ENCODE results near the gene TFDP1. TPM values are rescaled to one million over a fixed set of nuclear protein-coding genes. Genes with fewer than 3 reads are reported as not detected.

TFDP1 gene
- total RNA-seq, 4 donors from 2014 or later = 10.3 to 101 (median 52.3) TPM

DNA sequence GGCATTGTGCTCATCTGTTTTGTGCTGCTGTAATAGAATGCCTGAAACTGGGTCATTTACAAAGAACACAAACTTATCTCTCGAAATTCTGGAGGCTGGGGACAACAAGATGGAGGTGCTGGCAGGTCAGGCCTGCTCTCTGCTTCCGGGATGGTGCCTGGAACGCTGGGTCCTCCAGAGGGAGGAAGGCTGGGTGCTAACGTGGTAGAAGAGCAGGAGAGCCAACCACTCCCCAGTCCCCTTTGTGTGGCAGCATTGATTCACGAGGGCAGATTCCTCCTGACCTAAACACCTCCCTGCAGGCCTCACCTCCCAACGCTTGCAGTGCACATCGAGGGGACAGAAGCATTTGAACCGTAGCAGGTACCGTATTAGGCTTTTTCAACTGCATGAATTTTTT is 34.1 kb upstream of the TFDP1 start:
- peaks cover 0 to 16% of the 10 kb centered on the region in 2 donors for H3K4me1 ChIP-seq
- DNase-seq = peak in 1 of 2 donors; percentile 2
- no peak overlapping the region for H3K4me3 ChIP-seq
- TF ChIP-seq, protein P1, sequence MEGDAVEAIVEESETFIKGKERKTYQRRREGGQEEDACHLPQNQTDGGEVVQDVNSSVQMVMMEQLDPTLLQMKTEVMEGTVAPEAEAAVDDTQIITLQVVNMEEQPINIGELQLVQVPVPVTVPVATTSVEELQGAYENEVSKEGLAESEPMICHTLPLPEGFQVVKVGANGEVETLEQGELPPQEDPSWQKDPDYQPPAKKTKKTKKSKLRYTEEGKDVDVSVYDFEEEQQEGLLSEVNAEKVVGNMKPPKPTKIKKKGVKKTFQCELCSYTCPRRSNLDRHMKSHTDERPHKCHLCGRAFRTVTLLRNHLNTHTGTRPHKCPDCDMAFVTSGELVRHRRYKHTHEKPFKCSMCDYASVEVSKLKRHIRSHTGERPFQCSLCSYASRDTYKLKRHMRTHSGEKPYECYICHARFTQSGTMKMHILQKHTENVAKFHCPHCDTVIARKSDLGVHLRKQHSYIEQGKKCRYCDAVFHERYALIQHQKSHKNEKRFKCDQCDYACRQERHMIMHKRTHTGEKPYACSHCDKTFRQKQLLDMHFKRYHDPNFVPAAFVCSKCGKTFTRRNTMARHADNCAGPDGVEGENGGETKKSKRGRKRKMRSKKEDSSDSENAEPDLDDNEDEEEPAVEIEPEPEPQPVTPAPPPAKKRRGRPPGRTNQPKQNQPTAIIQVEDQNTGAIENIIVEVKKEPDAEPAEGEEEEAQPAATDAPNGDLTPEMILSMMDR (IDR thresholded peaks at IDR 0.05) = no peak
- TF ChIP-seq POLR2A (IDR thresholded peaks at IDR 0.05) = no peak
- intact Hi-C loops (cut with DNase I; ENCODE audit: low total_unique reads) = no loop called here
- H3K9me3 ChIP-seq = no peaks in the 10 kb centered on the region
- no peaks in the 10 kb centered on the region for H3K27me3 ChIP-seq
- no peaks in the 10 kb centered on the region for H3K36me3 ChIP-seq
- no peak overlapping the region for H3K27ac ChIP-seq

DNA sequence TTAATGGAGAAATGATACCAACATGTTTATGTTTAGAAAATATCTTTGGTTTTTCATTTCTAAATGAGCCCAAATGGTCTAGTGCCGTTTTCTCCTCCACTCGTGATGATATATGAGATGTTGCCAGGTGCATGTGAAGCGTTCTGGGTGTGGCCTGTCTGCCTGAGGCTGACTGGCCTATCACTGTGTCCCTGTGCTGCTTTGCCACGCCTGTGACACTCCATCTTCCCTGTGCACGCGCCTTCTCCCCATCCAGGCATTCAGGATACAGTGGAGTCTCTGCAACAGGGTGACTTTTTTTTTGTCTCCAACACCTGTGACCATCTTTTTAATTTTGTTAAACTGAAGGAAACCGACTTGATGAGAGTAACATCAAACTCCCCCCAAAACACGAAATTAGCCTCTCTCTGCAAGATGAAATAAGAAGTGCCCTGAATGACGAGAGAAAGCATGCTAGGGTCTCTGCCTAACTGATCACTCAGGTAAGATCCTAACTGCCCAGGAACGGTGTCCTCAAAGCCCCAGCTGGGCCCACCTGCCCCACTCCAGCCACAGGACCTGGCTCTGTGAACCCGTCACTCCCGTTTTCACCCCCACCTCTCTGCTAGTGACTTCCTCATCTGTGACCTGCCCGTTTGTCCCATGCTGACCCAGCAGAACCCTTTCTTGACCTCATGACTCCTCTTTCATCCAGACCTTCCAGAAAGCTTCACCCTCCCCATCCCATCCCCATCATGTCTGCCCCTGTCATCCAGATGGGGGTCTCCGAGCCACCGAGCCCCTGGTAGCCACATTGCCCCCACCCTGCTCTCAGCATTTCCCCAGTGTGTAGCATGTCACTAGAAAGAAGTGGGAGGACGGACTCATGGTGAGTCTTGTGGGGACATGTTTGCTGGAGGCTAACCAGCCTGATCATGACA is 33.2 kb upstream of the TFDP1 start:
- H3K4me1 ChIP-seq = peaks cover 0 to 7% of the 10 kb centered on the region in 2 donors
- no peak overlapping the region for H3K4me3 ChIP-seq
- H3K9me3 ChIP-seq = no peaks in the 10 kb centered on the region
- peak in 1 of 2 donors; percentile 3 for DNase-seq
- TF ChIP-seq, protein P1 (IDR thresholded peaks at IDR 0.05) = no peak
- no peak for TF ChIP-seq POLR2A (IDR thresholded peaks at IDR 0.05)
- intact Hi-C loops (cut with DNase I; ENCODE audit: low total_unique reads) = no loop called here
- no peak overlapping the region for H3K27ac ChIP-seq
- H3K27me3 ChIP-seq = no peaks in the 10 kb centered on the region
- no peaks in the 10 kb centered on the region for H3K36me3 ChIP-seq

DNA sequence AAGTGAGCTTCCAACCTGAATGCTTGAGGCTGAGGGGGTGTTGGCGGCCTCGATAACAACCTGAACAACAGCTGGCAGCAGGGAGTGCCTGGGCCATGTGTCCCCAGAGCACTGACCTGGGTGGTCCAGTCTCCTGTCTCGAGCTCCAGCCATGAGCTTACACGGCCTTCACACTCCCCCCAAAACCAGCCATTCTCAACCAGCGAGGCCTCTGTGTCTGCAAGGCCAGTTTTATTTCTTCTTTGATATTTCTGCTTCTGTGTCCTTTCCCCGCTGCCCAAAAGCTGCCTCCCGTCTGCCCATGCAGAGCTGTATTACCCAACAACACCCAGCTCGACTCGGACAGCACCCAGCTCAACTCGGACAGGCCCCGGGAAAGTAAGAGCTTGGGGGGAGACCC is 32.5 kb upstream of the TFDP1 start:
- DNase-seq = no peak
- H3K27ac ChIP-seq = no peak overlapping the region
- intact Hi-C loops (cut with DNase I; ENCODE audit: low total_unique reads) = no loop called here
- H3K27me3 ChIP-seq = no peaks in the 10 kb centered on the region
- peaks cover 0 to 7% of the 10 kb centered on the region in 2 donors for H3K4me1 ChIP-seq
- H3K36me3 ChIP-seq = no peaks in the 10 kb centered on the region
- H3K9me3 ChIP-seq = no peaks in the 10 kb centered on the region
- no peak overlapping the region for H3K4me3 ChIP-seq
- TF ChIP-seq, protein P1 (IDR thresholded peaks at IDR 0.05) = no peak
- TF ChIP-seq POLR2A (IDR thresholded peaks at IDR 0.05) = no peak

DNA sequence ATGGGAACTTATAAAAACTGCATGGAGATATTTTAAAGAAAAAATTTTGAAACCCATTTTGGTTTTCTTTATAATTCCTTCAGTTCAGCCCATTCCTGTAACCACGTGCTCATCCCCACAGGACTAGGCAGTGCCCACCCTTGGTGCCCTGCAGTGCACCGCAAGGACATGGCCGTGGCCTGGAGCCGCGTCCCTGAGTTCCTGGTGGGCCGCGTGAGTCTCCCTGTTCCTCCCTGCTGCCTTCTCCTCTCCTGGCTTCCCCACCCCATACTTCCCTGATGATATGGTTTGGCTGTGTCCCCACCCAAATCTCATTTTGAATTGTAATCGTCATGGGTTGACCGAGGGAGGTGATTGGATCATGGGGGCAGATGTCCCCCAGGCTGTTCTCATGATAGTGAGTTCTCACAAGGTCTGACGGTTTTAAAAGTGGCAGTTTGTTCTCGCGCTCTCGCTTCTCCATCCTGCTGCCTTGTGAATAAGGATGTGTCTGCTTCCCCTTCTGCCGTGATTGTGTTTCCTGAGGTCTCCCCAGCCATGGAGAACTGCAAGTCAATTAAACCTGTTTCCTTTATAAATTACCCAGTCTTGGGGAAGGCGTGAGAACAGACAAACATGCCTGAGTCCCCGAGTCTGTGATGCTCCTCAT is 31.6 kb upstream of the TFDP1 start:
- H3K36me3 ChIP-seq = no peaks in the 10 kb centered on the region
- H3K4me3 ChIP-seq = no peak overlapping the region
- TF ChIP-seq, protein P1 (IDR thresholded peaks at IDR 0.05) = no peak
- H3K9me3 ChIP-seq = no peaks in the 10 kb centered on the region
- H3K4me1 ChIP-seq = peaks cover 0 to 7% of the 10 kb centered on the region in 2 donors
- no peak overlapping the region for H3K27ac ChIP-seq
- DNase-seq = peak in 1 of 2 donors; percentile 9
- H3K27me3 ChIP-seq = no peaks in the 10 kb centered on the region
- intact Hi-C loops (cut with DNase I; ENCODE audit: low total_unique reads) = no loop called here

Measured in uterus (tissue), 4 donors.